Neuronal stem cell (in vitro differentiated cells): Measurements from ENCODE around the gene AAR2.

Experiments
- DNase-seq: peaks from one replicate; pipeline ENCODE4 v3.0.0-alpha.2; 2013; ENCODE audit warnings: low spot score
- H2AFZ ChIP-seq: one replicate; pipeline ENCODE4 v1.6.1; 2013; ENCODE audit warnings: mild to moderate bottlenecking, low read length, inconsistent platforms
- H2AK5ac ChIP-seq: 2 replicates; pipeline ENCODE4 v1.6.1; 2013; ENCODE audit warnings: low read depth, mild to moderate bottlenecking, inconsistent platforms, low read length, moderate library complexity, mixed read lengths
- H2BK120ac ChIP-seq: 2 replicates; pipeline ENCODE4 v1.6.1; 2013; ENCODE audit warnings: low read depth, mild to moderate bottlenecking, inconsistent platforms, low read length, moderate library complexity, mixed read lengths
- H2BK12ac ChIP-seq: one replicate; pipeline ENCODE4 v1.6.1; 2013; ENCODE audit warnings: low read length, inconsistent platforms
- H2BK15ac ChIP-seq: 2 replicates; pipeline ENCODE4 v1.6.1; 2013; ENCODE audit warnings: mild to moderate bottlenecking, low read length, inconsistent platforms, mixed read lengths
- H2BK5ac ChIP-seq: one replicate; pipeline ENCODE4 v1.6.1; 2013; ENCODE audit warnings: inconsistent platforms, mild to moderate bottlenecking, low read length, moderate library complexity
- H3K14ac ChIP-seq: one replicate; pipeline ENCODE4 v1.6.1; 2013; ENCODE audit warnings: low read length, inconsistent platforms
- H3K18ac ChIP-seq: 2 replicates; pipeline ENCODE4 v1.6.1; 2013; ENCODE audit warnings: low read length, inconsistent platforms
- H3K23ac ChIP-seq: 2 replicates; pipeline ENCODE4 v1.6.1; 2013; ENCODE audit warnings: low read depth, mild to moderate bottlenecking, mixed read lengths, low read length, inconsistent platforms; ENCODE audit not compliant: poor library complexity
- H3K27ac ChIP-seq: replicated peaks from 3 replicates; pipeline ENCODE4 v1.5.1; 2013; ENCODE audit warnings: low read length, inconsistent platforms
- H3K27me3 ChIP-seq, 3 experiments: 2 replicates each; pipeline ENCODE4 v1.6.1; 2013; ENCODE audit warnings: low read length in 3 of 3, mild to moderate bottlenecking in 2 of 3, inconsistent platforms in 1 of 3, low read depth in 1 of 3, mixed read lengths in 1 of 3, moderate library complexity in 1 of 3; ENCODE audit not compliant: control insufficient read depth in 3 of 3, insufficient read depth in 3 of 3
- H3K36me3 ChIP-seq, 2 donors: replicated peaks in 1 of 2; 2 replicates each; pipeline ENCODE4 v1.6.1; 2013; ENCODE audit warnings: low read length in 2 of 2; ENCODE audit not compliant: control insufficient read depth in 2 of 2, insufficient read depth in 2 of 2
- H3K4ac ChIP-seq: 2 replicates; pipeline ENCODE4 v1.6.1; 2013; ENCODE audit warnings: inconsistent platforms, mild to moderate bottlenecking, low read length, moderate library complexity
- H3K4me1 ChIP-seq, 2 donors: 1 replicate in 1 of 2; 2 replicates in 1 of 2; pipeline ENCODE4 v1.6.1; 2013; ENCODE audit warnings: low read length in 2 of 2, low read depth in 1 of 2; ENCODE audit not compliant: control insufficient read depth in 2 of 2, insufficient read depth in 1 of 2
- H3K4me2 ChIP-seq: one replicate; pipeline ENCODE4 v1.6.1; 2013; ENCODE audit warnings: mild to moderate bottlenecking, low read length, inconsistent platforms; ENCODE audit not compliant: insufficient read depth, poor library complexity, severe bottlenecking
- H3K4me3 ChIP-seq, 2 donors: 2 replicates each; pipeline ENCODE4 v1.5.1; 2013; ENCODE audit warnings: low read length in 2 of 2, mild to moderate bottlenecking in 2 of 2, inconsistent platforms in 1 of 2, moderate library complexity in 1 of 2
- H3K79me1 ChIP-seq: one replicate; pipeline ENCODE4 v1.6.1; 2013; ENCODE audit warnings: low read depth, mild to moderate bottlenecking, inconsistent platforms, low read length, moderate library complexity
- H3K9ac ChIP-seq: one replicate; pipeline ENCODE4 v1.6.1; 2013; ENCODE audit warnings: mild to moderate bottlenecking, low read depth, low read length, inconsistent platforms; ENCODE audit not compliant: poor library complexity
- H3K9me3 ChIP-seq, 2 donors: replicated peaks in 1 of 2; 2 replicates each; pipeline versions ENCODE3 to v1.6.1; 2013; ENCODE audit warnings: low read length in 2 of 2, mild to moderate bottlenecking in 2 of 2, inconsistent platforms in 1 of 2, low read depth in 1 of 2, mixed read lengths in 1 of 2, moderate library complexity in 1 of 2; ENCODE audit not compliant: control insufficient read depth in 2 of 2, insufficient read depth in 1 of 2
- H4K8ac ChIP-seq: one replicate; pipeline ENCODE4 v1.6.1; 2013; ENCODE audit warnings: low read depth, mild to moderate bottlenecking, inconsistent platforms, low read length, moderate library complexity
- H4K91ac ChIP-seq: one replicate; pipeline ENCODE4 v1.6.1; 2013; ENCODE audit warnings: low read length, low read depth, mild to moderate bottlenecking, inconsistent platforms; ENCODE audit not compliant: poor library complexity
- WGBS, 2 donors: extraction: QIAGEN DNeasy Blood & Tissue Kit; methylation state at CpG; one replicate each; pipeline ENCODE4 v1.1.7; 2013; ENCODE audit warnings: missing lambda C conversion rate in 2 of 2, mixed read lengths in 1 of 2; ENCODE audit not compliant: insufficient read length in 2 of 2, insufficient replicate concordance in 1 of 2; ENCODE audit errors: extremely low coverage in 2 of 2; 5-methylcytosine and 5-hydroxymethylcytosine counted together

The AAR2 gene

GRCh38 chr20:36273414-36274180, 37.3 kb downstream of the AAR2 start:
- peak overlapping the region; percentile 20 for H3K18ac ChIP-seq
- H3K9me3 ChIP-seq: no peaks in the 10 kb centered on the region
- DNase-seq: no peak
- no peak overlapping the region for H2AK5ac ChIP-seq
- no peak overlapping the region for H3K4ac ChIP-seq
- peak overlapping the region; percentile 40 for H2BK15ac ChIP-seq
- no peak overlapping the region for H4K8ac ChIP-seq
- H3K27ac ChIP-seq: no peak overlapping the region
- no peak overlapping the region for H3K9ac ChIP-seq
- H2AFZ ChIP-seq: peak overlapping the region; percentile 85
- H3K14ac ChIP-seq: no peak overlapping the region
- H3K36me3 ChIP-seq: no peaks in the 10 kb centered on the region
- no peak overlapping the region for H3K23ac ChIP-seq
- H3K4me3 ChIP-seq: peak overlapping the region in 1 of 2 donors; percentile 7
- H2BK5ac ChIP-seq: no peak overlapping the region
- WGBS, 2 donors: no CpG with 5 or more reads among the region's 12 CpGs
- peaks cover 6 to 20% of the 10 kb centered on the region in 2 donors for H3K4me1 ChIP-seq
- no peak overlapping the region for H2BK12ac ChIP-seq
- H4K91ac ChIP-seq: no peak overlapping the region
- H3K79me1 ChIP-seq: no peaks in the 10 kb centered on the region
- H3K4me2 ChIP-seq: no peak overlapping the region
- H2BK120ac ChIP-seq: no peak overlapping the region
- peaks cover 0 to 6% (median 0%) of the 10 kb centered on the region in 3 experiments for H3K27me3 ChIP-seq

GRCh38 chr20:36274181-36274841, 38.0 kb downstream of the AAR2 start:
- no peak overlapping the region for H3K4me2 ChIP-seq
- no peak overlapping the region for H2BK120ac ChIP-seq
- no peaks in the 10 kb centered on the region for H3K79me1 ChIP-seq
- no peak overlapping the region for H4K91ac ChIP-seq
- peak overlapping the region; percentile 35 for H3K23ac ChIP-seq
- no peak for DNase-seq
- no CpG with 5 or more reads among the region's 20 CpGs for WGBS, 2 donors
- no peak overlapping the region for H2BK5ac ChIP-seq
- peak overlapping the region in 1 of 2 donors; percentile 7 for H3K4me3 ChIP-seq
- H2AK5ac ChIP-seq: no peak overlapping the region
- H3K36me3 ChIP-seq: no peaks in the 10 kb centered on the region
- H2BK12ac ChIP-seq: no peak overlapping the region
- no peak overlapping the region for H3K4ac ChIP-seq
- peak overlapping the region; percentile 40 for H2BK15ac ChIP-seq
- H4K8ac ChIP-seq: no peak overlapping the region
- no peaks in the 10 kb centered on the region for H3K9me3 ChIP-seq
- no peak overlapping the region for H3K9ac ChIP-seq
- peak overlapping the region; percentile 85 for H2AFZ ChIP-seq
- H3K27ac ChIP-seq: no peak overlapping the region
- no peak overlapping the region for H3K14ac ChIP-seq
- H3K4me1 ChIP-seq: peaks cover 6 to 17% of the 10 kb centered on the region in 2 donors
- H3K27me3 ChIP-seq: peaks cover 0 to 6% (median 0%) of the 10 kb centered on the region in 3 experiments
- peak overlapping the region; percentile 20 for H3K18ac ChIP-seq

GRCh38 chr20:36275011-36275410, 38.7 kb downstream of the AAR2 start:
- Histone ChIP-seq H3K79me1 (no peaks in the 10 kb centered on the region), H2BK12ac (no peak overlapping the region), H2BK5ac (no peak overlapping the region), H3K9me3 (no peaks in the 10 kb centered on the region), H3K4me3 (no peak overlapping the region), H4K8ac (no peak overlapping the region), H2AFZ (no peak overlapping the region), H3K4me2 (no peak overlapping the region), H3K4ac (no peak overlapping the region), H4K91ac (no peak overlapping the region), H3K18ac (no peak overlapping the region), H2BK120ac (no peak overlapping the region), H3K14ac (no peak overlapping the region), H3K27ac (no peak overlapping the region), H3K27me3 (peaks cover 0 to 6% (median 0%) of the 10 kb centered on the region in 3 experiments), H3K36me3 (no peaks in the 10 kb centered on the region), H3K23ac (no peak overlapping the region), H2AK5ac (no peak overlapping the region), H2BK15ac (no peak overlapping the region), H3K4me1 (peaks cover 6 to 17% of the 10 kb centered on the region in 2 donors), H3K9ac (no peak overlapping the region)
- WGBS, 2 donors: no CpG with 5 or more reads among the region's 5 CpGs
- no peak for DNase-seq

GRCh38 chr20:36275441-36276189, 39.3 kb downstream of the AAR2 start:
- Histone ChIP-seq H4K91ac (no peak overlapping the region), H3K79me1 (no peaks in the 10 kb centered on the region), H4K8ac (no peak overlapping the region), H2AFZ (no peak overlapping the region), H2AK5ac (no peak overlapping the region), H3K9ac (no peak overlapping the region), H2BK5ac (no peak overlapping the region), H3K27me3 (peaks cover 0 to 6% (median 0%) of the 10 kb centered on the region in 3 experiments), H3K4me2 (no peak overlapping the region), H3K27ac (no peak overlapping the region), H3K9me3 (no peaks in the 10 kb centered on the region), H2BK120ac (no peak overlapping the region), H3K36me3 (no peaks in the 10 kb centered on the region), H2BK12ac (no peak overlapping the region), H2BK15ac (no peak overlapping the region), H3K14ac (no peak overlapping the region), H3K18ac (no peak overlapping the region), H3K23ac (no peak overlapping the region), H3K4ac (no peak overlapping the region), H3K4me1 (peaks cover 6 to 17% of the 10 kb centered on the region in 2 donors), H3K4me3 (no peak overlapping the region)
- DNase-seq: no peak
- no CpG with 5 or more reads among the region's 12 CpGs for WGBS, 2 donors
